Parathyroid adenoma (tissue), 2 donors: ENCODE measurements around the gene BCKDK.

Source experiments
- H2AFZ ChIP-seq: fragments of 300-600 bp; sonication (generic); one replicate; pipeline ENCODE4 v1.7.0; 2017; ENCODE audit warnings: antibody characterized with exemption, mild to moderate bottlenecking
- H3K27ac ChIP-seq: fragments of 300-600 bp; sonication (generic); one replicate; pipeline ENCODE4 v1.7.0; 2017
- H3K27me3 ChIP-seq: fragments of 300-600 bp; sonication (generic); one replicate; pipeline ENCODE4 v1.7.0; 2017; ENCODE audit warnings: low read length; ENCODE audit not compliant: control insufficient read depth, insufficient read depth
- H3K36me3 ChIP-seq: fragments of 300-600 bp; sonication (generic); one replicate; pipeline ENCODE4 v1.7.0; 2017; ENCODE audit warnings: low read length; ENCODE audit not compliant: control insufficient read depth, insufficient read depth
- H3K4me1 ChIP-seq: fragments of 300-600 bp; sonication (generic); one replicate; pipeline ENCODE4 v1.7.0; 2017; ENCODE audit warnings: control low read depth
- H3K4me2 ChIP-seq: fragments of 300-600 bp; sonication (generic); one replicate; pipeline ENCODE4 v1.7.0; 2017; ENCODE audit warnings: low read length
- H3K4me3 ChIP-seq: fragments of 300-600 bp; sonication (generic); one replicate; pipeline ENCODE4 v1.7.0; 2017; ENCODE audit warnings: low read depth, low read length
- H3K79me2 ChIP-seq: fragments of 300-600 bp; sonication (generic); one replicate; pipeline ENCODE4 v1.7.0; 2017; ENCODE audit warnings: control low read depth
- H3K9ac ChIP-seq: fragments of 300-600 bp; sonication (generic); one replicate; pipeline ENCODE4 v1.7.0; 2017; ENCODE audit warnings: mild to moderate bottlenecking
- H3K9me3 ChIP-seq: fragments of 300-600 bp; sonication (generic); one replicate; pipeline ENCODE4 v1.7.0; 2017; ENCODE audit warnings: low read length; ENCODE audit not compliant: control insufficient read depth
- TF ChIP-seq, protein P1 (sequence below): fragments of 300-600 bp; sonication (generic); IDR thresholded peaks from one replicate; pipeline ENCODE4 v1.7.0; 2017; ENCODE audit warnings: antibody characterized with exemption, mild to moderate bottlenecking
- donor health status: primary hyperparathyroidism.

Gene BCKDK

GRCh38 chr16:31111881-31112466 is 3.8 kb downstream of the BCKDK start:
- Histone ChIP-seq H3K27me3 (no peaks in the 10 kb centered on the region), H3K4me1 (no peaks in the 10 kb centered on the region), H3K36me3 (no peaks in the 10 kb centered on the region), H2AFZ (no peak overlapping the region), H3K9ac (no peak overlapping the region), H3K27ac (no peak overlapping the region), H3K4me2 (no peak overlapping the region), H3K79me2 (peaks cover 3% of the 10 kb centered on the region), H3K9me3 (no peaks in the 10 kb centered on the region), H3K4me3 (no peak overlapping the region)
- TF ChIP-seq, protein P1, sequence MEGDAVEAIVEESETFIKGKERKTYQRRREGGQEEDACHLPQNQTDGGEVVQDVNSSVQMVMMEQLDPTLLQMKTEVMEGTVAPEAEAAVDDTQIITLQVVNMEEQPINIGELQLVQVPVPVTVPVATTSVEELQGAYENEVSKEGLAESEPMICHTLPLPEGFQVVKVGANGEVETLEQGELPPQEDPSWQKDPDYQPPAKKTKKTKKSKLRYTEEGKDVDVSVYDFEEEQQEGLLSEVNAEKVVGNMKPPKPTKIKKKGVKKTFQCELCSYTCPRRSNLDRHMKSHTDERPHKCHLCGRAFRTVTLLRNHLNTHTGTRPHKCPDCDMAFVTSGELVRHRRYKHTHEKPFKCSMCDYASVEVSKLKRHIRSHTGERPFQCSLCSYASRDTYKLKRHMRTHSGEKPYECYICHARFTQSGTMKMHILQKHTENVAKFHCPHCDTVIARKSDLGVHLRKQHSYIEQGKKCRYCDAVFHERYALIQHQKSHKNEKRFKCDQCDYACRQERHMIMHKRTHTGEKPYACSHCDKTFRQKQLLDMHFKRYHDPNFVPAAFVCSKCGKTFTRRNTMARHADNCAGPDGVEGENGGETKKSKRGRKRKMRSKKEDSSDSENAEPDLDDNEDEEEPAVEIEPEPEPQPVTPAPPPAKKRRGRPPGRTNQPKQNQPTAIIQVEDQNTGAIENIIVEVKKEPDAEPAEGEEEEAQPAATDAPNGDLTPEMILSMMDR: no peak

GRCh38 chr16:31112711-31113110 is 4.5 kb downstream of the BCKDK start:
- H3K9ac ChIP-seq: no peak overlapping the region
- H3K36me3 ChIP-seq: no peaks in the 10 kb centered on the region
- no peak overlapping the region for H3K4me3 ChIP-seq
- H3K4me1 ChIP-seq: no peaks in the 10 kb centered on the region
- no peak overlapping the region for H2AFZ ChIP-seq
- H3K4me2 ChIP-seq: no peak overlapping the region
- peaks cover 3% of the 10 kb centered on the region for H3K79me2 ChIP-seq
- TF ChIP-seq, protein P1: no peak
- H3K27ac ChIP-seq: no peak overlapping the region
- no peaks in the 10 kb centered on the region for H3K27me3 ChIP-seq
- no peaks in the 10 kb centered on the region for H3K9me3 ChIP-seq

DNA sequence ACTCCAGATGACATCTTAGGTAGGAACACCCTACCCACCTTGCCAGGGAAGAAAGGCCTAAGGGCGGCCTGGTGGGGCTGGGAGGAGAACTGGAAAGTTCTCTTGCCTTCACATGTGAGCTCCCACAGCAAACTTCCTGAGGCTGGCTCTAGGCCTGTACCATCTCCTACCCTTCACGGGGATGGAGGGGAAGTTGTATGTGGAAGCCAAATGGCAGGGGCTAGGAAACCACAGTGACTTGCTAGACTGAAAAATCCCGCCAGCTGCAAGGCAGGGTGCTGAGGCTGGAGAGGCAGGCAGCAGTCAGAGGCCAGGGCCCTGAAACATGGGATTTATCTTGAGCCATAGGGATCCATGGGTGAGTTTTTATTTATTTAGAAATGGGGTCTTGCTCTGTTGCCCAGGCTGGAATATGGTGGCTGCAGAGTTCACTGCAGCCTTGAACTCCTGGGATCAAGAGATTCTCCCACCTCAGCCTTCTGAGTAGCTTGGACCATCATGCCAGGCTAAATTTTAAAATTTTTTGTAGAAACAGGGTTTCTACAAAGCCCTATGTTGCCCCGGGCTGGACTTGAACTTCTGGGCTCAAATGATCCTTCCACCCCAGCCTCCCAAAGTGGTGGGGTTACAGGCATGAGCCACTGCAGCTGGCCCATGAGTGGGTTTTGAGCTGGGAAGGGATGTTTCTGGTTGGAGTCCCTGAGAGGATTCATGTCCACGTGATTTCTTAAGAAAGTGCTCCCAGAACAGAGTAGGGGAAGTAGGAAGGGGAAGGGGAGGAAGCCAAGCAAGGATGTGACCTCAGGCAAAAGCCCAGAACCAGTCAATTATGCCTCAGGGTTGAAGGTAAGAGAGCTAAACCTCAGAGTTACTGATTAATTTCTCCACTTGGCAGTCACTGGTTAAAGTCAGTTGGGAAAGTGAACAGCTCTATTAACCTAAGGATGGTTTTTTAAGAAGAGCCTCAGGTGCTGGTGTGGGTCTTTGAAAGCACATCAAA is 5.2 kb downstream of the BCKDK start:
- no peak overlapping the region for H3K4me3 ChIP-seq
- H3K36me3 ChIP-seq: no peaks in the 10 kb centered on the region
- TF ChIP-seq, protein P1: no peak
- H3K9me3 ChIP-seq: no peaks in the 10 kb centered on the region
- peaks cover 7% of the 10 kb centered on the region for H3K79me2 ChIP-seq
- H3K4me2 ChIP-seq: no peak overlapping the region
- H3K9ac ChIP-seq: no peak overlapping the region
- no peaks in the 10 kb centered on the region for H3K4me1 ChIP-seq
- H3K27ac ChIP-seq: peak overlapping the region; percentile 42
- H2AFZ ChIP-seq: no peak overlapping the region
- H3K27me3 ChIP-seq: no peaks in the 10 kb centered on the region

GRCh38 chr16:31114468-31114867 is 6.3 kb downstream of the BCKDK start:
- Histone ChIP-seq H3K27me3 (no peaks in the 10 kb centered on the region), H3K4me2 (no peak overlapping the region), H3K4me1 (no peaks in the 10 kb centered on the region), H3K36me3 (no peaks in the 10 kb centered on the region), H2AFZ (no peak overlapping the region), H3K4me3 (no peak overlapping the region), H3K9me3 (no peaks in the 10 kb centered on the region), H3K9ac (no peak overlapping the region), H3K79me2 (peaks cover 13% of the 10 kb centered on the region), H3K27ac (no peak overlapping the region)
- TF ChIP-seq, protein P1: no peak
